ENCODE measurements around the gene CEACAM3. TPM values are rescaled to one million over a fixed set of nuclear protein-coding genes. Genes with fewer than 3 reads are reported as not detected.

CEACAM3 gene
- polyA plus RNA-seq, 3 donors: 5.9 to 11.8 (median 11.3) TPM

- peaks cover 6 to 11% (median 9%) of the 10 kb centered on the region in 3 donors for H3K27me3 Mint-ChIP-seq (ENCODE audit: low read depth in 3 of 3)
- no peaks in the 10 kb centered on the region for H3K36me3 Mint-ChIP-seq
- no peak overlapping the region for H3K27ac Mint-ChIP-seq
- Histone ChIP-seq H3K9ac (ENCODE audit: insufficient read depth, low read length, poor library complexity, severe bottlenecking) (no peak overlapping the region), H3K27ac (ENCODE audit: low read depth in 1 of 2, low read length in 2 of 2) (no peak overlapping the region), H4K20me1 (ENCODE audit: insufficient read depth, low read length) (no peaks in the 10 kb centered on the region), H3K9me3 (replicated peaks in 1 of 2; ENCODE audit: control insufficient read depth in 1 of 2, insufficient read depth in 1 of 2, low read length in 2 of 2) (no peaks in the 10 kb centered on the region), H3K4me3 (replicated peaks in 1 of 3; ENCODE audit: low read depth in 2 of 3, low read length in 3 of 3) (no peak overlapping the region), H3K4me2 (replicated peaks; ENCODE audit: extremely low read depth, low read length, poor library complexity, severe bottlenecking) (no peak overlapping the region), H3K4me1 (ENCODE audit: control insufficient read depth in 1 of 2, insufficient read depth in 2 of 2, low read length in 2 of 2) (peaks cover 0 to 5% of the 10 kb centered on the region in 2 donors), H3K27me3 (ENCODE audit: control insufficient read depth in 2 of 2, insufficient read depth in 2 of 2, low read length in 2 of 2) (peaks cover 2 to 7% of the 10 kb centered on the region in 2 donors), H3K79me2 (ENCODE audit: insufficient read depth, low read length) (no peaks in the 10 kb centered on the region), H2AFZ (ENCODE audit: insufficient read depth, low read depth, low read length, poor library complexity, severe bottlenecking) (no peak overlapping the region), H3K36me3 (replicated peaks in 1 of 2; ENCODE audit: control insufficient read depth in 1 of 2, insufficient read depth in 2 of 2, low read length in 2 of 2) (no peaks in the 10 kb centered on the region)
- DNase-seq: no peak
- intact Hi-C loops (cut with micrococcal nuclease): no loop called here
- TF ChIP-seq CTCF (IDR thresholded peaks at IDR 0.05): no peak
- H3K4me3 Mint-ChIP-seq: no peak overlapping the region
- no peaks in the 10 kb centered on the region for H3K9me3 Mint-ChIP-seq
- H3K4me1 Mint-ChIP-seq: peaks cover 5% of the 10 kb centered on the region
- WGBS (ENCODE audit: insufficient coverage): no CpG with 5 or more reads among the region's 2 CpGs
Measured at GRCh38 chr19:41853768-41854167, 57.4 kb downstream of the CEACAM3 start.

- Histone ChIP-seq H3K4me1 (ENCODE audit: control insufficient read depth in 1 of 2, insufficient read depth in 2 of 2, low read length in 2 of 2) (peaks cover 35 to 43% of the 10 kb centered on the region in 2 donors), H3K79me2 (ENCODE audit: insufficient read depth, low read length) (peaks cover 45% of the 10 kb centered on the region), H3K9ac (ENCODE audit: insufficient read depth, low read length, poor library complexity, severe bottlenecking) (no peak overlapping the region), H2AFZ (ENCODE audit: insufficient read depth, low read depth, low read length, poor library complexity, severe bottlenecking) (peak overlapping the region; percentile 88), H3K27me3 (ENCODE audit: control insufficient read depth in 2 of 2, insufficient read depth in 2 of 2, low read length in 2 of 2) (no peaks in the 10 kb centered on the region), H3K4me2 (replicated peaks; ENCODE audit: extremely low read depth, low read length, poor library complexity, severe bottlenecking) (peak overlapping the region; percentile 98), H3K9me3 (replicated peaks in 1 of 2; ENCODE audit: control insufficient read depth in 1 of 2, insufficient read depth in 1 of 2, low read length in 2 of 2) (no peaks in the 10 kb centered on the region), H3K27ac (ENCODE audit: low read depth in 1 of 2, low read length in 2 of 2) (peak overlapping the region; percentile 86 to 90), H3K36me3 (replicated peaks in 1 of 2; ENCODE audit: control insufficient read depth in 1 of 2, insufficient read depth in 2 of 2, low read length in 2 of 2) (peaks cover 28 to 33% of the 10 kb centered on the region in 2 donors), H3K4me3 (replicated peaks in 1 of 3; ENCODE audit: low read depth in 2 of 3, low read length in 3 of 3) (peak overlapping the region in 2 of 3 experiments; percentile 59 to 95), H4K20me1 (ENCODE audit: insufficient read depth, low read length) (peaks cover 39% of the 10 kb centered on the region)
- Mint-ChIP-seq H3K4me1 (peaks cover 43% of the 10 kb centered on the region), H3K4me3 (peak overlapping the region; percentile 92 to 100), H3K36me3 (peaks cover 25 to 33% of the 10 kb centered on the region in 2 donors), H3K27ac (peak overlapping the region; percentile 35 to 100 (median 99)), H3K9me3 (no peaks in the 10 kb centered on the region), H3K27me3 (ENCODE audit: low read depth in 3 of 3) (peaks cover 0 to 5% (median 3%) of the 10 kb centered on the region in 3 donors)
- WGBS (ENCODE audit: insufficient coverage): 2% methylated on average over 6 of the region's 8 CpGs
- intact Hi-C loops (cut with micrococcal nuclease): no loop called here
- TF ChIP-seq CTCF (IDR thresholded peaks at IDR 0.05): no peak
- no peak for DNase-seq
Measured at GRCh38 chr19:41859213-41859617, 62.8 kb downstream of the CEACAM3 start.
